WTC11 (cell line): ENCODE data around the gene RNF40.

Experiments used
- FOXJ3 ChIP-seq: sonication (generic); formaldehyde crosslinking; IDR thresholded peaks from 2 replicates; pipeline ENCODE4 v1.9.0; 2021; ENCODE audit warnings: missing genetic modification reagents, mild to moderate bottlenecking, borderline replicate concordance
- TF ChIP-seq, protein P1 (sequence below): sonication (generic); formaldehyde crosslinking; IDR thresholded peaks from 2 replicates; pipeline ENCODE4 v1.8.1; 2023; ENCODE audit warnings: mild to moderate bottlenecking, missing genetic modification reagents, borderline replicate concordance
- TF ChIP-seq, protein P2 (sequence below): fragments of 200-600 bp; IDR thresholded peaks from 2 replicates; pipeline ENCODE4 v1.8.0; 2022; ENCODE audit warnings: antibody characterized with exemption

DNA sequence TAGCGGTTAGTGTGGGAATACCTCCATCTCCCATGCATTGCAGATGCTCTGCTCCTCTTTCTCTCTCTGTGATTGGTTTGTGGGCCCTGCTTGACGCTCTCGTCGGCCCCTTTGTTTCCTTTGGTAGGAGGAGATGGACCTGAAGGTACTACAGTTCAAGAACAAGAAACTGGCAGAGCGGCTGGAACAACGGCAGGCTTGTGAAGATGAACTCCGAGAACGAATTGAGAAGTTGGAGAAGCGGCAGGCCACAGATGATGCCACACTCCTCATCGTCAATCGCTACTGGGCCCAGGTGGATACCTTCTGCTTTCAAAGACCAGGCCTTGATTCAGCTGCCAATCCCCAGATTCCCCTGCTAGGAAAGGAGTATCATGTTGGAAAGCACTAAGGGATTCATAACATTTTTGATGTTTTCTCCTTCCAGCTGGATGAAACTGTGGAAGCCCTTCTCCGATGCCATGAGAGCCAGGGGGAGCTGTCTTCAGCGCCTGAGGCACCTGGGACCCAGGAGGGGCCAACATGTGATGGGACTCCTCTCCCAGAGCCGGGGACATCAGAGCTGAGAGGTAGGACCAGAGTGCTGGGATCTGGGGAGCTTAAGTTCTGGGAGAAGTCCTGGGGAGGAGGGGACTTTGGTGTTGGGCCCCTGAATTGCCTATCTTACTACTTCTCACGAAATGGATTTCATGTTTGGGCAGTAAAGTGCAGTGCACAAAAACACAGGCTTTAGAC, 1.0 kb downstream of the RNF40 start:
- TF ChIP-seq, protein P1, sequence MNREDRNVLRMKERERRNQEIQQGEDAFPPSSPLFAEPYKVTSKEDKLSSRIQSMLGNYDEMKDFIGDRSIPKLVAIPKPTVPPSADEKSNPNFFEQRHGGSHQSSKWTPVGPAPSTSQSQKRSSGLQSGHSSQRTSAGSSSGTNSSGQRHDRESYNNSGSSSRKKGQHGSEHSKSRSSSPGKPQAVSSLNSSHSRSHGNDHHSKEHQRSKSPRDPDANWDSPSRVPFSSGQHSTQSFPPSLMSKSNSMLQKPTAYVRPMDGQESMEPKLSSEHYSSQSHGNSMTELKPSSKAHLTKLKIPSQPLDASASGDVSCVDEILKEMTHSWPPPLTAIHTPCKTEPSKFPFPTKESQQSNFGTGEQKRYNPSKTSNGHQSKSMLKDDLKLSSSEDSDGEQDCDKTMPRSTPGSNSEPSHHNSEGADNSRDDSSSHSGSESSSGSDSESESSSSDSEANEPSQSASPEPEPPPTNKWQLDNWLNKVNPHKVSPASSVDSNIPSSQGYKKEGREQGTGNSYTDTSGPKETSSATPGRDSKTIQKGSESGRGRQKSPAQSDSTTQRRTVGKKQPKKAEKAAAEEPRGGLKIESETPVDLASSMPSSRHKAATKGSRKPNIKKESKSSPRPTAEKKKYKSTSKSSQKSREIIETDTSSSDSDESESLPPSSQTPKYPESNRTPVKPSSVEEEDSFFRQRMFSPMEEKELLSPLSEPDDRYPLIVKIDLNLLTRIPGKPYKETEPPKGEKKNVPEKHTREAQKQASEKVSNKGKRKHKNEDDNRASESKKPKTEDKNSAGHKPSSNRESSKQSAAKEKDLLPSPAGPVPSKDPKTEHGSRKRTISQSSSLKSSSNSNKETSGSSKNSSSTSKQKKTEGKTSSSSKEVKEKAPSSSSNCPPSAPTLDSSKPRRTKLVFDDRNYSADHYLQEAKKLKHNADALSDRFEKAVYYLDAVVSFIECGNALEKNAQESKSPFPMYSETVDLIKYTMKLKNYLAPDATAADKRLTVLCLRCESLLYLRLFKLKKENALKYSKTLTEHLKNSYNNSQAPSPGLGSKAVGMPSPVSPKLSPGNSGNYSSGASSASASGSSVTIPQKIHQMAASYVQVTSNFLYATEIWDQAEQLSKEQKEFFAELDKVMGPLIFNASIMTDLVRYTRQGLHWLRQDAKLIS (CRISPR knock-in tag): no peak
- TF ChIP-seq, protein P2, sequence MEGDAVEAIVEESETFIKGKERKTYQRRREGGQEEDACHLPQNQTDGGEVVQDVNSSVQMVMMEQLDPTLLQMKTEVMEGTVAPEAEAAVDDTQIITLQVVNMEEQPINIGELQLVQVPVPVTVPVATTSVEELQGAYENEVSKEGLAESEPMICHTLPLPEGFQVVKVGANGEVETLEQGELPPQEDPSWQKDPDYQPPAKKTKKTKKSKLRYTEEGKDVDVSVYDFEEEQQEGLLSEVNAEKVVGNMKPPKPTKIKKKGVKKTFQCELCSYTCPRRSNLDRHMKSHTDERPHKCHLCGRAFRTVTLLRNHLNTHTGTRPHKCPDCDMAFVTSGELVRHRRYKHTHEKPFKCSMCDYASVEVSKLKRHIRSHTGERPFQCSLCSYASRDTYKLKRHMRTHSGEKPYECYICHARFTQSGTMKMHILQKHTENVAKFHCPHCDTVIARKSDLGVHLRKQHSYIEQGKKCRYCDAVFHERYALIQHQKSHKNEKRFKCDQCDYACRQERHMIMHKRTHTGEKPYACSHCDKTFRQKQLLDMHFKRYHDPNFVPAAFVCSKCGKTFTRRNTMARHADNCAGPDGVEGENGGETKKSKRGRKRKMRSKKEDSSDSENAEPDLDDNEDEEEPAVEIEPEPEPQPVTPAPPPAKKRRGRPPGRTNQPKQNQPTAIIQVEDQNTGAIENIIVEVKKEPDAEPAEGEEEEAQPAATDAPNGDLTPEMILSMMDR: no peak
- no peak for TF ChIP-seq FOXJ3
